HG03039 (cell line): ENCODE data around the gene NTRK3.
A peak's percentile ranks its signal among the peaks of the same experiment; 100 is the strongest.

ENCODE experiments used
- ATAC-seq: cut with Tn5 transposase; IDR thresholded peaks from one replicate; pipeline ENCODE4 v1.9.1; 2021; ENCODE audit warnings: mild to moderate bottlenecking, moderate library complexity; ENCODE audit not compliant: unreplicated experiment

Gene NTRK3

DNA sequence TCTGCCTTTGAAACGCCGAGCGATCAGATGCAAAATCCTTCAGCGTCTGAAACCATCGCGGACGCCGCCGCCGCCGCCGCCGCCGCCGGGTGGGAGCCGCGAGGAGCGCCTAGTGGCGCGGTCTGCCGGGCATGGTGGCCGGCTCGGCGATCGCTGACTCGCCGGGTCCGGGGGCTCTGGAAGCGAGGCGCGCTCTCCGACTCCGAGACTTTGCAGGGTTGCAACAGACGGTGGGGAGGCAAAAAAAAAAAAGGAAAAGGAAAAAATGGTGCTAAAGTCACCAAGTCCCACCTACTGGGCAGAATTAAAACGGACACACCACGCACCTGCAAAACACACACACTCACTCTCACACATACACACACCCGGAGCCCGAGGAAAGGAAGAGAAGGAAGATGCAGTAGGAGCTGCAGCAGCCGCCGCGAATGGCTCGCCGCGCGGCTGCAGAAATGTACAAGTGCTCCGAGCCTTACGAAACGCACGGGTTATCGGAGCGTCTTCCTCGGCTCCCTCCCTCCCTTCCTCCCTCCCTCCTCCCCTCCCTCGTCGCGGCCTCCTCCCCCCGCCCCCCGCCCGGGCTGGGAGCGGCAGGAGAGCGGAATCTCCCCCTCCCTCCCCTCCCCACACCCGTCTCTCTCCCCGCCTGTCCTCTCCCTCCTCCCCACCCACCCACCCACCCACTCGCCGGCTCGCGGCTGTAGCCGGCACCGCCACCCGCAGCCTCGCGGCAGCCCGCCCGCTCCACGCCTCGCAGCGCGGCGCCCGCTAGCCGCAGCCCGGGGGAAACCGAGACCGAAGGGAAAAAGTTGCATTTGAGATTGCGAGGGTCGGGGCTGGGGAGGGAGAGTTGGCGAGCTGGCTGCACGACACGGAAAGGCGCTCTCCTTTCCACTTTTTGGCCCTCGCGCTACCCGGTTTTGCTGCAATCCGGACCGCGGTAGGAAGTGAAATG lies at the start of gene NTRK3:
NTRK3 (minus strand) TSS at position 461 of the 952 bp plus-strand sequence. CDS start 586 bp downstream, outside the sequence.
- no peak for ATAC-seq

DNA sequence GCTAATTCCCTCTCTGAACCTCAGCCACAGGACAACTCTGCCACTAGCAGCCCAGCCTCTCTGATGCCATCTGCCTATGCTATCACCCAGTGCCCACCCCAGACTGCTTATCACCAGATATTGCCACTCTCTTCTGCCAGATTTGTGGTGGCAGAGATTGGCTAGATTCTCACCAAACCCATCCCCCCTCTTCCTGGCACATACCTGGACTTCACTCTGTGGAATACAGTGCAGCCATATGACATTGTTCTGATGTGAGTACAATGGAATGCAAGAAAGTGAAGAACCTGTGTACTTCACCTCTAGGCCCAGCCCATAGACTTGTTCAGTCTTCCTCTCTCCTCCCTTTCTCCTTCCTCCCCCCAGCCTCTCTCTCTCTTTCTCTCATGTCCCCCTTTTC lies 46.9 kb upstream of the NTRK3 start:
- ATAC-seq, result no peak

DNA sequence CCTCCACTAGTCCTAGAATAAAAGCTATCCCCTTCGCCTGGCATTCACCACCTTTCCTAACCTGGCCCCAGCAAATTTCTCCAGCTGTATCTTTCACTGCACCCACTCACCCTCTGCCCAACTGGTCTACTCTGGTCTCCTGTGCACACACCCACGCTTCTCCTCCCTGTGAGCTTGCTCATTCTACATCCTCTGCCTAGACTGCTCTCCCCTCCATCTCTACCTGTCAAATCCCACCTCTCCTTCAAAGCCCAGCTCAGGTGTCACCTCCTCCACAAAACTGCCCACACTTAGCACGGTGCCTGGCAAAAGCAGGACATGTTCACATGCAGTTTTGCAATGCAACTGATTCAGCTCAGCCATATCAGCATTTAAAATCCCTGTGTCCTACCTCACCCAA lies 45.8 kb upstream of the NTRK3 start:
- no peak for ATAC-seq

- no peak for ATAC-seq
Observed at GRCh38 chr15:88301311-88301710, 44.8 kb upstream of the NTRK3 start.

DNA sequence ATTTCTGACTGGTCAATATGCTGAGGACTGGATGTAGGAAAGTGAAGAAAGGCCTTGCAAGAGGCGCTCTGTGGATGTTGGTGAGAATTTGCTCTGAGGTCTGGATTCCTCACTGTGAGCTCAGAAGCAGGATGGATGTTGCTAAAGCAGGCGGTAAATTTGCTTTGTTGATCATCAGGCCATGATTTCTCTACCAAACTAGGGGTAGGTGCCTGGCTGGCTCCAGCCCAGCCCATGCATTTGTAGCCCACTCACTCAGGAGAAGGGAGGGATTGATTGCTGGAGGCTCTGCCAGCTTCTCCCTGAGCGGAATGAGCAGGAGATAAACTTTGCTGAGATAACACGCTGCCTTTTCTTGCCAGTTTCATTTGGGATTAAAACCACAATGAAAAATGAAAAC lies 44.3 kb upstream of the NTRK3 start:
- ATAC-seq, result no peak

- ATAC-seq, result no peak
Observed at GRCh38 chr15:88300089-88300488, 43.5 kb upstream of the NTRK3 start.

- no peak for ATAC-seq
Observed at GRCh38 chr15:88299497-88299896, 43.0 kb upstream of the NTRK3 start.

DNA sequence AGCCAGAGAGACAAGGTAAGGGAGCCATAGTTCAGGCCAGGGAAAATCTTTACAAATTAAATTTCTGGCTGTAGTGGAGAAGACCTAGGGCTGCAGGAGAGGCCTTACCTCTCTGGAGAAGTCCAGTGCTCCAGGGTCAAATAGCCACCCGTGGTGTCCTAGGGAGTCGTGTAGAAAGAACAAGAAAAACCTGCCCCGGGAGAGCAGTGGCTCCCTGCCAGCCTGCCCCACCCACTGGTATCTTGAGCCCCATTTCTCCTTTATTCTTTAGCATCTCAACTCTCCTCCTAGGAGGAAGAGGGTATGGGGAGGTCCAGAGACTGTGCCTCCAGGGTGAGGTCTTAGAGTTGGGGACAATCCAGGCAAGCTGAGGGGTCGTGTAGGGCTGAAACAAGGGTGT lies 32.1 kb upstream of the NTRK3 start:
- no peak for ATAC-seq

GRCh38 chr15:88288206-88288605 lies 31.7 kb upstream of the NTRK3 start:
- ATAC-seq, result no peak

GRCh38 chr15:88284318-88284998 lies 27.9 kb upstream of the NTRK3 start:
- ATAC-seq, result no peak

GRCh38 chr15:88282614-88283013 lies 26.1 kb upstream of the NTRK3 start:
- ATAC-seq, result no peak

GRCh38 chr15:88276821-88277410 lies 20.4 kb upstream of the NTRK3 start:
- no peak for ATAC-seq

DNA sequence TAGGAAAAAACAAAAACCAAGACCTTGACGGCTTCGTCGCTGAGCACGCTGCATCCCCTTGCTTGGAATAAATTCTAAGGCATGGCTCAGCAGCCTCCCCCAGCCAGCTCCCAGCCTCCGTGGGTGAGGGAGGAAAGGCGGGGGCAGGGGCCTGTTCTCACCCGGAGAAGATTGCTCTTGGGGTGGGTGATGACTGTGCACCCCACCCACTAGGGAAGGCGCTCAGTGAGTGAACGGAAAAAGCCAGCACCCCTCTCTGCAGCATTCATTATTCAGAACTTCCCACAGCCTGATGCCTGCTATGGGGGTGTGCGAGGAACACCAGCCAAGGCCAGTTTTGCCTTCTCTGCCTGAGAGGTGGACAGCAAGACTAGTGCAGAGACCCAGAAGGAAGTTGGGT lies 19.3 kb upstream of the NTRK3 start:
- ATAC-seq, result no peak

GRCh38 chr15:88274553-88275460 lies 18.3 kb upstream of the NTRK3 start:
- peak; percentile 77 for ATAC-seq

DNA sequence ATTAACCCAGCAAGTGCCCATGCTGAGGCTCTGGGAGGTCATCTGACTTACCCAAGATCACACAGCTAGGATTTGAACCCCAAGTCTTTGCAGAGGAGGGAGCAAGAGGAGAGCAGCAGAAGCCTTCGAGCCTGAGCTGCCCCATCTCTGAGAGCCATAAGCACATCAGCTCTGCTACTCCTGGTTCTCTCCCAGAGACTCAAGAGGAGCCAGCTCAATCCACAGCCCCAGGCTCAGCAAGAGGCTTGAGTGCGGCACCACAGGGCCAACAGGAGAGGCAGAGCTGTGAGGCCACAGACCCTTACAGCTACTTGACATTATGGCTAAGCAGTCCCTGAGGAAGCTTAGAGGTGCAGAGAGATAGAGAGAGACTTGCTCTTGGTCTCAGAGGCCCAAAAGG lies 15.9 kb upstream of the NTRK3 start:
- ATAC-seq, result no peak

DNA sequence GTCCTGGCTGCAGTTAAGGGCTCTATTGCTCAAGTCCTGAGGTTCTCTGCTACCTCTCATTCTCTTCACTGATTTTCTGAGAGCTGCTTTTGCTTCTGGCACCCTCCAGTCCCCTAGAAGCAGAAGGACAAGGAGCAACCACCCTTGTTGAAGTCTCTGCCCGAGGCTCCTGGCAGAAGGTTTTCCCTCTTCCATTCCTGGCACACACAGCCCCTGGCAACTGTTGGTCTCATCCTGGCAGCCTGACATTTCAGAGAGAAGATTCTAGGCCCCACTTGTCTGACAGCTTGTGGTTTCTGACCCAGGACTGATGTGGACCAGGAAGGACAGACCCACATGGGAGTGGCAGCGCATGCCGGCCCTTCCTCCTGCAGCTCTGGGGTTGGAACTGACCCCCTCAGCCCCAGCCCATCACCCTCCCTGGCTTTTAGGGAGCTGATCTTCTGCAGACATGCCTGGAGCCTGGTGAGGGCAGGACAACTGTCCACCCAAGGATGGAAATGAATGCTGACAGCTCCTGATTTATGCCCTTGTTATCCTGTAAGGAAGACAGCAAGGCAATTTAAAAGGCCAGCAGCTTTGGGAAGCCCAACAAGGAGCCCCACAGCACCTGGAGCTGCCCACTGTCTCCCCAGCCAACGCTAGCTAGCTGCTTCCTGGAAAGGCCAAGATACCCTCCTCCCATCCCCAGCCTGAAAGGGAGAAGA lies 13.0 kb upstream of the NTRK3 start:
- ATAC-seq, result no peak

- ATAC-seq, result no peak
Observed at GRCh38 chr15:88267720-88268119, 11.2 kb upstream of the NTRK3 start.

DNA sequence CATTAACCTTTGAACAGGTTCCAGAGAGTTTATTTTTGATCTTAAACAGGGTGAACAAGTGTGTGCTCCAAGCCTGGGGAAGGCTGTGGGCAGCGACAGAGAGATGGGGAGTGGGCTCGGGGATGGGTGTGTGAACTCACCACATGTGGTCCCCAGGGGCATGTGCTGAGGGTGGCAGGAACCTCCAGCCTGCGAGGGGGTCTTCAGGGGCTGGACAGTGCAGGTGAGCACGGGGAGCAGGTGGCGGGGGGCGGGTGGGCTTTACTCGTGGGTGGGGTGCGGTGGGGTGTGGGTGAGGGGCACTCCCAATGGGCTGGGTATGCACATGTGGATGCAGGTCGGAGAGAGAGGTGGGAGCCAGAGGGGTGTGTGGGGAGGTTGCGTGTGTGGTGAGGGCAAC lies 9.6 kb upstream of the NTRK3 start:
- ATAC-seq, result no peak

DNA sequence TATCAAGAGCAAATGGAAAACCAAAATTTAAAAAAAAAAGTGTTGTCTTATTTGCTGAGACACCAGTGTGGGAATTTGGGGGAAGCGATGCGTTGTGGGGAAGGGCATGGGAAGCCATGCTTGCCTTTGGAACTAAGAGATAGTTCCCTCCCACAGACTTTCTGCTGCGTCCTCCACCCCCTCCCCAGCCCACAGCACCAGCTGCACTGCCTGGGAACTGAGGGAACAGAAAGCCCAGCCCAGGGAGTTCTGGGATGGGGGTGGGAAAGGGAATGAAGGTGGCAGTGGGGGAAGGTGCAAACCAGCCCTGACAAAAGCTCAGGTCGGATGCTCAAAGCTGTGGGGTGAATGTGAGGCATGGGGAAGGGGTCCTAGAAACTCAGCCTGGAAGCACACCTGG lies 8.1 kb upstream of the NTRK3 start:
- no peak for ATAC-seq

DNA sequence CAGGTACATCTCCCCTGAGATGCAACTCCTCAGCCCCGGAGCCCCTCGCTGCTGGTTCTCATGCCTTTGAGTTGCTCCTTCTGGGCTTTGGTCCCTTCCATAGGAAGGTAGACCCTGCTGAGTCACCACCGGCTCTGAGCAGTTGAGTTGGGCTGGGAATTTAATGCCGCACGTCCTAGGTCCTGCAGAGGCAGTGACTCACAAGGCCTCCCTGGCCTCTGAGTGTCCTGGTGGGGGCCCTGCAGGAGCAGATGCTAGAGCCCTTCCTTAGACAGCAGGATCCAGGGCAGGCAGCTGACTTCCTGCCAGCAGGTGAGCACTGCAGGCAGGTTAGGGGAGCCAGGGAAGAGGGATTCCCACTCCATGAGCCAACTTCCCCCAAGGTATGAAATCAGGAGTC lies 5.5 kb upstream of the NTRK3 start:
- no peak for ATAC-seq
